Tibial nerve (tissue), 4 donors: Measurements from ENCODE around the gene PALS1. TPM values are rescaled to one million over a fixed set of nuclear protein-coding genes. Genes with fewer than 3 reads are reported as not detected.
"Not testable (repeated sequence)": the region's sequence is repeated elsewhere in the genome, so short reads cannot be mapped to it uniquely, and the experiment has no call there.

Source experiments
- DNase-seq, 2 donors: peaks; one replicate each; pipeline ENCODE4 v3.0.0-alpha.2; 2019; ENCODE audit warnings: low spot score in 2 of 2
- H3K27ac ChIP-seq, 4 donors: fragments of 200-600 bp; sonication (generic) in 3 of 4; one replicate each; pipeline ENCODE4 v1.5.1; 2017 to 2019; ENCODE audit warnings: mild to moderate bottlenecking in 1 of 4
- H3K27me3 ChIP-seq, 2 donors: fragments of 200-600 bp; sonication (generic) in 1 of 2; one replicate each; pipeline versions ENCODE4 v1.5.1 to v1.6.0; 2017 to 2019
- H3K36me3 ChIP-seq, 3 donors: fragments of 200-600 bp; sonication (generic); one replicate each; pipeline ENCODE4 v1.5.1; 2018 to 2019
- H3K4me1 ChIP-seq, 4 donors: fragments of 200-600 bp; sonication (generic) in 3 of 4; one replicate each; pipeline ENCODE4 v1.5.1; 2017 to 2019
- H3K4me3 ChIP-seq, 4 donors: fragments of 200-600 bp; sonication (generic) in 3 of 4; one replicate each; pipeline ENCODE4 v1.5.1; 2017 to 2019; ENCODE audit warnings: mild to moderate bottlenecking in 1 of 4, moderate library complexity in 1 of 4
- H3K9me3 ChIP-seq, 4 donors: fragments of 200-600 bp; sonication (generic) in 3 of 4; one replicate each; pipeline ENCODE4 v1.5.1; 2017 to 2019
- EP300 ChIP-seq, 2 donors: sonication (generic); formaldehyde crosslinking; IDR thresholded peaks; one replicate each; pipeline ENCODE4 v1.6.1; 2017; ENCODE audit warnings: antibody characterized with exemption in 2 of 2, mild to moderate bottlenecking in 1 of 2
- POLR2A ChIP-seq, 2 donors: fragments of 450-650 bp; IDR thresholded peaks; one replicate each; pipeline ENCODE4 v1.6.1; 2017; ENCODE audit warnings: antibody characterized with exemption in 2 of 2, mild to moderate bottlenecking in 2 of 2, moderate library complexity in 2 of 2
- WGBS, 2 donors: methylation state at CpG; one replicate each; pipeline ENCODE4 v1.1.5; 2018; 5-methylcytosine and 5-hydroxymethylcytosine counted together
- total RNA-seq, 4 donors: library from RNA; depleted of rRNA; stranded (reverse); fragments of >200 nt; gene quantifications; one replicate each; pipeline ENCODE4 v1.1.0, GENCODE V29; 2016
- TF ChIP-seq, protein P1 (sequence below), 5 experiments: fragments of 200-600 bp in 3 of 5; fragments of 450-650 bp in 2 of 5; sonication (generic) in 3 of 5; IDR thresholded peaks; one replicate each; pipeline ENCODE4 v1.5.1; 2016 to 2019; ENCODE audit warnings: antibody characterized with exemption in 5 of 5, mild to moderate bottlenecking in 3 of 5, moderate library complexity in 2 of 5

Gene PALS1
- total RNA-seq, 4 donors from 2014 or later, result 20.1 to 24.6 (median 22.9) TPM

DNA sequence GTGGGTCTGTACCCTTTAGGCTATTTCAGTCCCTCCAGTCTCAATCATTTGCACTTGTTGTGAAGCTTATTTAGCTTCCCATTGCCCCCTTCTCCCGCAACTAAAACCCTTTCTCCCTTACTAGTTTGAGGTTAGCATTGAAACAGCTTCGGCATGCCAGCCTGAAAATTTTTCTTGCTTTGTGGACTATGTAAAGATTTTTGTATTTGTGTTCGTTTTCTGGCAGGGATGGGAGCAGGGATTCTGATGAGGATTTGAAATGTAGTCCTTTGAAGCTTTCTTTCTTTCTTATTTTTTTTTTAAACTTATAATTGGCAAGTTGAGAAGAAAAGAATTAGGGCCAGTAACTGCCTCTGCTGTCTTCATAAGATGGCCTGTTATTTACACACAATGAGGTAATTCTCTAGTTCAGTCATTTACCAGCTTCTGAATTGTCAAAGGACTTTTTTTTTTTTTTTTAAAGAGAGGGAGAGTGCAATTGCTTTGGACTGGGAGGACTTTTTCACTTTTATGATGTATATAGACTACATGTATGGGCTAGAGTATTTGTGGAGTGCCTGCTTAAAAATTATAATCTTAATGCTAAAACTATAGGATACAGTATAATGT, 29.0 kb downstream of the PALS1 start:
- DNase-seq, result no peak
- H3K27me3 ChIP-seq, result no peaks in the 10 kb centered on the region
- peak overlapping the region in 3 of 4 donors; percentile 51 to 86 (median 79) for H3K27ac ChIP-seq
- H3K4me3 ChIP-seq, result peak overlapping the region in 3 of 4 donors; percentile 9 to 28 (median 11)
- no peaks in the 10 kb centered on the region for H3K9me3 ChIP-seq
- peaks cover 0 to 8% (median 0%) of the 10 kb centered on the region in 3 donors for H3K36me3 ChIP-seq
- peaks cover 0 to 51% (median 16%) of the 10 kb centered on the region in 4 donors for H3K4me1 ChIP-seq
- WGBS, 2 donors, result 21 to 25% methylated on average over 3 of the region's 3 CpGs
- TF ChIP-seq, protein P1, sequence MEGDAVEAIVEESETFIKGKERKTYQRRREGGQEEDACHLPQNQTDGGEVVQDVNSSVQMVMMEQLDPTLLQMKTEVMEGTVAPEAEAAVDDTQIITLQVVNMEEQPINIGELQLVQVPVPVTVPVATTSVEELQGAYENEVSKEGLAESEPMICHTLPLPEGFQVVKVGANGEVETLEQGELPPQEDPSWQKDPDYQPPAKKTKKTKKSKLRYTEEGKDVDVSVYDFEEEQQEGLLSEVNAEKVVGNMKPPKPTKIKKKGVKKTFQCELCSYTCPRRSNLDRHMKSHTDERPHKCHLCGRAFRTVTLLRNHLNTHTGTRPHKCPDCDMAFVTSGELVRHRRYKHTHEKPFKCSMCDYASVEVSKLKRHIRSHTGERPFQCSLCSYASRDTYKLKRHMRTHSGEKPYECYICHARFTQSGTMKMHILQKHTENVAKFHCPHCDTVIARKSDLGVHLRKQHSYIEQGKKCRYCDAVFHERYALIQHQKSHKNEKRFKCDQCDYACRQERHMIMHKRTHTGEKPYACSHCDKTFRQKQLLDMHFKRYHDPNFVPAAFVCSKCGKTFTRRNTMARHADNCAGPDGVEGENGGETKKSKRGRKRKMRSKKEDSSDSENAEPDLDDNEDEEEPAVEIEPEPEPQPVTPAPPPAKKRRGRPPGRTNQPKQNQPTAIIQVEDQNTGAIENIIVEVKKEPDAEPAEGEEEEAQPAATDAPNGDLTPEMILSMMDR (IDR thresholded peaks at IDR 0.05), result no peak
- TF ChIP-seq EP300 (IDR thresholded peaks at IDR 0.05) (no peak), POLR2A (IDR thresholded peaks at IDR 0.05) (no peak)

GRCh38 chr14:67270933-67271332, 29.7 kb downstream of the PALS1 start:
- 91 to 93% methylated on average over 3 of the region's 3 CpGs for WGBS, 2 donors
- TF ChIP-seq EP300 (IDR thresholded peaks at IDR 0.05) (no peak), POLR2A (IDR thresholded peaks at IDR 0.05) (no peak)
- TF ChIP-seq, protein P1 (IDR thresholded peaks at IDR 0.05), result no peak

GRCh38 chr14:67273281-67273680, 32.0 kb downstream of the PALS1 start:
- H3K4me3 ChIP-seq, H3K36me3 ChIP-seq, H3K27me3 ChIP-seq, H3K9me3 ChIP-seq, DNase-seq, H3K27ac ChIP-seq: not testable (repeated sequence)
- 99% methylated on average over 3 of the region's 3 CpGs for WGBS, 2 donors
- H3K4me1 ChIP-seq, result peaks cover 0 to 53% (median 11%) of the 10 kb centered on the region in 4 donors

More at GRCh38 chr14:67270933-67271332, 29.7 kb downstream of the PALS1 start:
- Histone ChIP-seq H3K4me1 (peaks cover 0 to 51% (median 16%) of the 10 kb centered on the region in 4 donors), H3K27me3 (no peaks in the 10 kb centered on the region), H3K9me3 (no peaks in the 10 kb centered on the region), H3K4me3 (no peak overlapping the region), H3K27ac (peak overlapping the region in 2 of 4 donors; percentile 79 to 86), H3K36me3 (peaks cover 0 to 8% (median 0%) of the 10 kb centered on the region in 3 donors)
- DNase-seq, result no peak

DNA sequence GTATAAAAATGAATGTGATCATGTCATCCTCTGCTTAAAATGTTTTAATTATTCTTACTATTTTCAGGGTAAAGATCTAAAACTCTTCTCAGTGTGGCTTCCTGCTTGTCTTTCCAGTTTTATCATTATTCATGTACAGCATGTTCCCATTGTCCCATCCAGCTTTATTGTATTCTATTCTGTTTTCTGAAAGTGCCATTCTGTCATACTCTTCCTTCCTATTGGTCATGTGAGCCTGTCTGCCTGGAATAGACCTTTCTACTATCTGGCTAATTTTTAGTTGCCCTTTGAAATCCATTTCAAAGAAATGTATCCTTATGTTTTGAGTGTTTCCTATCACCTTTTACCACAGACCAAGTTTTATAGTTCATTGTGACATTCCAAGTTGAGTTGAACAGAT, 34.9 kb downstream of the PALS1 start:
- Histone ChIP-seq H3K27ac (peak overlapping the region in 1 of 4 donors; percentile 44), H3K36me3 (peaks cover 0 to 8% (median 0%) of the 10 kb centered on the region in 3 donors), H3K4me1 (peaks cover 0 to 34% (median 0%) of the 10 kb centered on the region in 4 donors), H3K4me3 (no peak overlapping the region), H3K9me3 (no peaks in the 10 kb centered on the region), H3K27me3 (no peaks in the 10 kb centered on the region)
- no peak for DNase-seq
- TF ChIP-seq EP300 (IDR thresholded peaks at IDR 0.05) (no peak), POLR2A (IDR thresholded peaks at IDR 0.05) (no peak)
- TF ChIP-seq, protein P1 (IDR thresholded peaks at IDR 0.05), result no peak

GRCh38 chr14:67280506-67280905, 39.3 kb downstream of the PALS1 start:
- DNase-seq, result no peak
- H3K27me3 ChIP-seq, result no peaks in the 10 kb centered on the region
- TF ChIP-seq EP300 (IDR thresholded peaks at IDR 0.05) (no peak), POLR2A (IDR thresholded peaks at IDR 0.05) (no peak)
- TF ChIP-seq, protein P1 (IDR thresholded peaks at IDR 0.05), result no peak
- 98% methylated on average over 2 of the region's 2 CpGs for WGBS, 2 donors
- peaks cover 0 to 35% (median 0%) of the 10 kb centered on the region in 4 donors for H3K4me1 ChIP-seq
- no peaks in the 10 kb centered on the region for H3K9me3 ChIP-seq
- no peaks in the 10 kb centered on the region for H3K36me3 ChIP-seq
- no peak overlapping the region for H3K4me3 ChIP-seq
- no peak overlapping the region for H3K27ac ChIP-seq
